ENCODE results near the gene RNASE9. TPM values are rescaled to one million over a fixed set of nuclear protein-coding genes. Genes with fewer than 3 reads are reported as not detected.
"Not testable (repeated sequence)": the region's sequence is repeated elsewhere in the genome, so short reads cannot be mapped to it uniquely, and the experiment has no call there.

Gene RNASE9
- total and polyA plus RNA-seq, 7 donors, result not detected

- intact Hi-C loops (cut with DNase I), result no loop called here
- no peak overlapping the region for H3K27ac ChIP-seq
- no peak for TF ChIP-seq CTCF (IDR thresholded peaks at IDR 0.05)
- no peak for ATAC-seq
- no peaks in the 10 kb centered on the region for H3K4me1 ChIP-seq
- H3K9me3 ChIP-seq, result no peaks in the 10 kb centered on the region
- no peak overlapping the region for H3K4me3 ChIP-seq
- H3K36me3 ChIP-seq (ENCODE audit: insufficient read depth in 1 of 2, low read depth in 1 of 2), result no peaks in the 10 kb centered on the region
- H3K27me3 ChIP-seq (ENCODE audit: insufficient read depth in 3 of 3, low read length in 2 of 3), result peaks cover 0 to 2% (median 0%) of the 10 kb centered on the region in 3 donors
- no peak for DNase-seq
Observed at GRCh38 chr14:20583142-20583541, 22.3 kb upstream of the RNASE9 start.

GRCh38 chr14:20580242-20580641 is 19.4 kb upstream of the RNASE9 start:
- ATAC-seq, result no peak
- peaks cover 0 to 2% (median 0%) of the 10 kb centered on the region in 3 donors for H3K27me3 ChIP-seq (ENCODE audit: insufficient read depth in 3 of 3, low read length in 2 of 3)
- H3K9me3 ChIP-seq, result no peaks in the 10 kb centered on the region
- no peak overlapping the region for H3K27ac ChIP-seq
- no peaks in the 10 kb centered on the region for H3K4me1 ChIP-seq
- no peak for DNase-seq
- WGBS, 3 donors, result 79 to 84% (median 83%) methylated on average over 4 of the region's 4 CpGs
- no peaks in the 10 kb centered on the region for H3K36me3 ChIP-seq (ENCODE audit: insufficient read depth in 1 of 2, low read depth in 1 of 2)
- intact Hi-C loops (cut with DNase I), result no loop called here
- H3K4me3 ChIP-seq, result no peak overlapping the region
- TF ChIP-seq CTCF (IDR thresholded peaks at IDR 0.05), result no peak

DNA sequence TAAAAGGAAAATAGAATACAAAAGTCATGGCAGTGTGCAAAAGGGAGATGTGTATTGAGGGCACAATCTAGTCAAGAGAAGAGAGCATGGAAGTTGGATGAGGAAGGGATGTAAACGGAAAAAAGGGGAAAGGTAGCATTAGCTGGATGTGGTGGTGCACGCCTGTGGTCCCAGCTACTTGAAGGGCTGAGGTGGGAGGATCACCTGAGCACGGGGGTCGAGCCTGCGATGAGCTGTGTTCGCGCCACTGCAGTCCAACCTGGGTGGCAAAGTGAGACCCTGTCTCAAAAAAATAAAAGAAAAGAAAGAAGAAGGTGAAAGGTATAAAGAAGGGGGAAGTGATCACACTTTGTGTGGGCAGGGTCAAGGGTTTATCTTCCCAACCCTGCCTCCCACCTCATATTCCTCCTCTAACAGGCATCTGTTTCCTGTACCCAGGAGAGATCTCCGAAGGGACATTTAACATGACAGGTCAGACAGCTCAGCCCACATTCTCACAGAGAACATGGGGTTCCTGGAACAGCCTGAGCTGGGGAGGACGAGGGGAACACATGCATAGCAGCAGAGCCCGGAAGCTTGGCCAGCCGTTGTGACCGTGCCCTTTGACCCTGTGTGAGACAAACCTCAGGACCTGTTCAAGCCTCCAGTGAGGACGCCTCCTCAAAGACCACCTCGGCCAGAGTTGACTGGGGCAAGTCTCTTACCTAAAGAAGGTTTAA is 18.1 kb upstream of the RNASE9 start:
- intact Hi-C loops (cut with DNase I), result no loop called here
- H3K4me1 ChIP-seq, result no peaks in the 10 kb centered on the region
- H3K36me3 ChIP-seq (ENCODE audit: insufficient read depth in 1 of 2, low read depth in 1 of 2), result no peaks in the 10 kb centered on the region
- DNase-seq, result no peak
- no peak for TF ChIP-seq CTCF (IDR thresholded peaks at IDR 0.05)
- WGBS, 3 donors, result 66 to 76% (median 67%) methylated on average over 14 of the region's 14 CpGs
- H3K9me3 ChIP-seq, result no peaks in the 10 kb centered on the region
- no peak for ATAC-seq
- no peak overlapping the region for H3K27ac ChIP-seq
- peaks cover 0 to 2% (median 0%) of the 10 kb centered on the region in 3 donors for H3K27me3 ChIP-seq (ENCODE audit: insufficient read depth in 3 of 3, low read length in 2 of 3)
- H3K4me3 ChIP-seq, result no peak overlapping the region

DNA sequence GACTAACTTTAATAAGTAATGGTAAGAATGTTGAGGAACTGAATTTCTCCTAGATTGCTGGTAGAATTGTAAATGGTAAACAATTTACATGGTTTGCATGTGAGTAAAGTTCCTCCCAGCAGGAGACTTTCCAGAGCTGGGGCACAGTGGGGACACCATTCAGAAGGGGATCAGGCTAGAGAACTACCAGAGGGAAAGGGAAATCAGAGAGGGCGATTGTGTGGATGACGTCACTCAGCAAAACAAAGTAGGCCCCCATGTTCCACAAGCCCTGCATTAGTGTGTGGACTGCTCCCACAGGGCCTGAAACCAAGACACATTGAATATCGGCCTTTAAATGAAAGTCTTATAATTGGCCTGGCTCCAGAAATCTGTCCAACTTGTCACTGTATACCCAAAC is 17.5 kb upstream of the RNASE9 start:
- intact Hi-C loops (cut with DNase I), result no loop called here
- H3K36me3 ChIP-seq (ENCODE audit: insufficient read depth in 1 of 2, low read depth in 1 of 2), result no peaks in the 10 kb centered on the region
- no peaks in the 10 kb centered on the region for H3K9me3 ChIP-seq
- H3K4me3 ChIP-seq, result no peak overlapping the region
- ATAC-seq (no peak), DNase-seq (no peak)
- TF ChIP-seq CTCF (IDR thresholded peaks at IDR 0.05), result no peak
- H3K27ac ChIP-seq, result no peak overlapping the region
- no peaks in the 10 kb centered on the region for H3K4me1 ChIP-seq
- peaks cover 0 to 2% (median 0%) of the 10 kb centered on the region in 3 donors for H3K27me3 ChIP-seq (ENCODE audit: insufficient read depth in 3 of 3, low read length in 2 of 3)
- 60 to 69% (median 66%) methylated on average over 3 of the region's 3 CpGs for WGBS, 3 donors

GRCh38 chr14:20572382-20572990 is 11.6 kb upstream of the RNASE9 start:
- peaks cover 14% of the 10 kb centered on the region for H3K9me3 ChIP-seq
- DNase-seq; H3K36me3 ChIP-seq (ENCODE audit: insufficient read depth in 1 of 2, low read depth in 1 of 2); H3K4me1 ChIP-seq; H3K27me3 ChIP-seq (ENCODE audit: insufficient read depth in 3 of 3, low read length in 2 of 3); H3K4me3 ChIP-seq; ATAC-seq; H3K27ac ChIP-seq; intact Hi-C loops (cut with DNase I): not testable (repeated sequence)
- 66 to 74% (median 68%) methylated on average over 4 of the region's 4 CpGs for WGBS, 3 donors

GRCh38 chr14:20570720-20571119 is 9.9 kb upstream of the RNASE9 start:
- DNase-seq; H3K27me3 ChIP-seq (ENCODE audit: insufficient read depth in 3 of 3, low read length in 2 of 3); intact Hi-C loops (cut with DNase I); H3K36me3 ChIP-seq (ENCODE audit: insufficient read depth in 1 of 2, low read depth in 1 of 2); H3K4me3 ChIP-seq; H3K4me1 ChIP-seq; H3K27ac ChIP-seq; ATAC-seq: not testable (repeated sequence)
- peaks cover 14% of the 10 kb centered on the region for H3K9me3 ChIP-seq
- WGBS, 3 donors, result 43 to 80% (median 59%) methylated on average over 1 of the region's 1 CpG

DNA sequence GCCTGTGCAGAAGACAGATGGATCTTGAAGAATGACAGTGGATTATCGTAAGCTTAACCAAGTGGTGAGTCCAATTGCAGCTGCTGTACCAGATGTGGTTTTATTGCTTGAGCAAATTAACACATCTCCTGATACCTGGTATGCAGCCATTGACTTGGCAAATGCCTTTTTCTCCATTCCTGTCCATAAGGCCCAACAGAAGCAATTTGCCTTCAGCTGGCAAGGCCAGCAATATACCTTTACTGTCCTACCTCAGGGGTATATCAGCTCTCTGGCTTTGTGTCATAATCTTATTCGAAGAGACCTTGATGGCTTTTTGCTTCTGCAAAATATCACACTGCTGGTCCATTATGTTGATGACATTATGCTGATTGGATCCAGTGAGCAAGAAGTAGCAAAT is 9.0 kb upstream of the RNASE9 start:
- WGBS, 3 donors, result 61 to 82% (median 80%) methylated on average over 2 of the region's 2 CpGs
- not testable (repeated sequence) for H3K4me1 ChIP-seq; H3K4me3 ChIP-seq; ATAC-seq; H3K27me3 ChIP-seq (ENCODE audit: insufficient read depth in 3 of 3, low read length in 2 of 3); H3K36me3 ChIP-seq (ENCODE audit: insufficient read depth in 1 of 2, low read depth in 1 of 2); DNase-seq; H3K27ac ChIP-seq
- intact Hi-C loops (cut with DNase I), result loop anchor here in 1 of 2 donors (10.0 kb wide), 1 partner anchor 85 kb away; no protein-coding TSS in a partner anchor
- H3K9me3 ChIP-seq, result peaks cover 14% of the 10 kb centered on the region

Measured in psoas muscle (tissue), 8 donors.